Stomach (tissue), 4 donors: ENCODE measurements around the gene TANGO2.

ENCODE experiments used
- POLR2A ChIP-seq, 4 donors: fragments of 450-650 bp; IDR thresholded peaks; one replicate each; pipeline ENCODE4 v1.6.1; 2016; ENCODE audit warnings: antibody characterized with exemption in 4 of 4, control low read depth in 2 of 4, mild to moderate bottlenecking in 1 of 4, moderate library complexity in 1 of 4
- POLR2AphosphoS5 ChIP-seq, 3 donors: sonication (generic); formaldehyde crosslinking; IDR thresholded peaks; one replicate each; pipeline ENCODE4 v1.6.1; 2016; ENCODE audit warnings: antibody characterized with exemption in 3 of 3
- TF ChIP-seq, protein P1 (sequence below), 7 experiments: fragments of 450-650 bp in 4 of 7; fragments of 200-600 bp in 3 of 7; sonication (generic) in 3 of 7; IDR thresholded peaks; one replicate each; pipeline ENCODE4 v1.5.1; 2016 to 2019; ENCODE audit warnings: antibody characterized with exemption in 7 of 7, control low read depth in 2 of 7, mild to moderate bottlenecking in 1 of 7

DNA sequence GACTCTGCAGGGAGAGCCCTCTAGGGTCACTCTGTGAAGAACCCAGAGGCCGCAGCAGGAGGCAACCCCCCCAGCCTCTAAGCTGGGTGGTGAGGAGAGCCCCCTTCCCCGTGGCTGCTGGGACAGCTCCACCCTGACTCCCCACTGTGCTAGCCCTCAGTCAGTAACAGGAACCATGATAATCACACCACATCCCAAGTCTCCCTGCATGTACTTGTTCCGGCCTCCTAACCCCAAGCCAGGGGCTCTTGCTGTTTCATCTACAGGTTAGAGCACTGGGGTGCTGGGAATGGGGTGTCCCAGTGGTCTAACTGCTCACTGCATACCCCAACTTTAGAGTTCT, 31.2 kb upstream of the TANGO2 start:
- TF ChIP-seq, protein P1, sequence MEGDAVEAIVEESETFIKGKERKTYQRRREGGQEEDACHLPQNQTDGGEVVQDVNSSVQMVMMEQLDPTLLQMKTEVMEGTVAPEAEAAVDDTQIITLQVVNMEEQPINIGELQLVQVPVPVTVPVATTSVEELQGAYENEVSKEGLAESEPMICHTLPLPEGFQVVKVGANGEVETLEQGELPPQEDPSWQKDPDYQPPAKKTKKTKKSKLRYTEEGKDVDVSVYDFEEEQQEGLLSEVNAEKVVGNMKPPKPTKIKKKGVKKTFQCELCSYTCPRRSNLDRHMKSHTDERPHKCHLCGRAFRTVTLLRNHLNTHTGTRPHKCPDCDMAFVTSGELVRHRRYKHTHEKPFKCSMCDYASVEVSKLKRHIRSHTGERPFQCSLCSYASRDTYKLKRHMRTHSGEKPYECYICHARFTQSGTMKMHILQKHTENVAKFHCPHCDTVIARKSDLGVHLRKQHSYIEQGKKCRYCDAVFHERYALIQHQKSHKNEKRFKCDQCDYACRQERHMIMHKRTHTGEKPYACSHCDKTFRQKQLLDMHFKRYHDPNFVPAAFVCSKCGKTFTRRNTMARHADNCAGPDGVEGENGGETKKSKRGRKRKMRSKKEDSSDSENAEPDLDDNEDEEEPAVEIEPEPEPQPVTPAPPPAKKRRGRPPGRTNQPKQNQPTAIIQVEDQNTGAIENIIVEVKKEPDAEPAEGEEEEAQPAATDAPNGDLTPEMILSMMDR (IDR thresholded peaks at IDR 0.05): no peak
- TF ChIP-seq POLR2A (IDR thresholded peaks at IDR 0.05): no peak
- TF ChIP-seq POLR2AphosphoS5 (IDR thresholded peaks at IDR 0.05): no peak
